ENCODE results near the gene ROR2. TPM values are rescaled to one million over a fixed set of nuclear protein-coding genes. Genes with fewer than 3 reads are reported as not detected.

The ROR2 gene
- total and polyA plus RNA-seq, 2 of the 8 experiments (the other 6 are each of a cell fraction or from before 2014, with no cell fraction given) = 2.7 to 4.3 TPM

DNA sequence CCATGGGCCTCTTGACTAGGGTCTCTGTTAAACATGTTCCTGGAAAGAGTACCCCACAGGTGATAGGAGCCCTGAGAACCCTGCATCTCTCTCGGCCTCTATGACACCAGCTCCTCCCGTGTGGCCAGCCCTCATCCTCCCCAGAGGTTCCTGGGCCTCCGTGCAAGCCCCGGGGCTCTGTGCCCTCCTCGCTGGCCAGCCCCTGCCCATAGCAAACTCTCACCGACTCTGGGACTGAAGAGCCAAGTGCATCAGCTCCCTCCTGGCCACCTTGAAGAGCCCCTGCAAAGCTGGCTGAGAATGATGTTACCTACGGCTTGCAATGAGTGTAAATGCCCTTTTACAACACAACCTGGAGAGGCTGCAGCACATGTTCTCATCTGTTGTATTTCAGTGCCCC, 224.4 kb downstream of the ROR2 start:
- CTCF ChIA-PET (ENCODE audit: partially characterized antibody) = interaction anchor here (1.0 to 5.4 kb wide), 11 partner anchors 8 to 692 kb away, joined by 3 to 20 read pairs (median 4); no protein-coding TSS in a partner anchor
- WGBS, 2 experiments (ENCODE audit: extremely low coverage in 1 of 2, insufficient coverage in 1 of 2, insufficient read length in 1 of 2, insufficient replicate concordance in 2 of 2, low coverage in 1 of 2, low lambda C conversion rate in 2 of 2, missing lambda C conversion rate in 1 of 2) = 95% methylated on average over 7 of the region's 7 CpGs; no CpG with 5 or more reads in 1 of the 2 experiments
- Histone ChIP-seq H2BK12ac (ENCODE audit: low read depth, low read length) (no peak overlapping the region), H2AFZ (ENCODE audit: low read length) (no peak overlapping the region), H3K79me2 (ENCODE audit: control insufficient read depth in 1 of 2, insufficient read depth in 2 of 2, low read length in 2 of 2) (no peaks in the 10 kb centered on the region), H4K91ac (replicated peaks; ENCODE audit: insufficient read length, low read length) (no peak overlapping the region), H3K79me1 (ENCODE audit: low read depth, low read length) (no peaks in the 10 kb centered on the region), H3K18ac (ENCODE audit: extremely low read depth, low read length) (no peak overlapping the region), H3K27me3 (replicated peaks in 1 of 4; ENCODE audit: control insufficient read depth in 3 of 4, extremely low read depth in 1 of 4, insufficient read depth in 3 of 4, low read length in 3 of 4) (no peaks in the 10 kb centered on the region), H3K14ac (ENCODE audit: insufficient read length) (no peak overlapping the region), H3K27ac (ENCODE audit: low read depth, low read length) (no peak overlapping the region), H2BK15ac (ENCODE audit: low read length) (no peak overlapping the region), H2BK120ac (replicated peaks; ENCODE audit: low read depth, low read length) (no peak overlapping the region), H3K4ac (replicated peaks; ENCODE audit: insufficient read length, low read depth, low read length) (no peak overlapping the region), H3K56ac (replicated peaks; ENCODE audit: insufficient read length, low read depth, low read length) (no peak overlapping the region), H3K9ac (replicated peaks in 1 of 4; ENCODE audit: extremely low read depth in 1 of 4, low read depth in 3 of 4, low read length in 3 of 4) (no peak overlapping the region), H3K4me2 (ENCODE audit: insufficient read depth in 1 of 2, low read depth in 2 of 2, low read length in 2 of 2) (no peak overlapping the region), H3K23ac (ENCODE audit: insufficient read length) (no peak overlapping the region), H3K9me3 (ENCODE audit: insufficient read depth in 2 of 2, low read depth in 1 of 2, low read length in 1 of 2) (no peaks in the 10 kb centered on the region; a peak in 1 of 4 replicates), H2AK5ac (ENCODE audit: low read depth, low read length) (no peak overlapping the region), H2BK5ac (ENCODE audit: low read depth, low read length) (no peak overlapping the region), H3K36me3 (ENCODE audit: control insufficient read depth in 2 of 4, insufficient read depth in 4 of 4, low read length in 3 of 4) (no peaks in the 10 kb centered on the region; a peak in 1 of 8 replicates), H3K4me3 (ENCODE audit: extremely low read depth in 1 of 4, insufficient read depth in 2 of 4, low read depth in 3 of 4, low read length in 4 of 4) (no peak overlapping the region), H4K20me1 (replicated peaks in 1 of 2; ENCODE audit: control insufficient read depth in 1 of 2, insufficient read depth in 2 of 2, low read length in 2 of 2) (no peaks in the 10 kb centered on the region), H4K5ac (ENCODE audit: insufficient read length, low read depth, low read length) (no peak overlapping the region), H3K4me1 (replicated peaks in 1 of 4; ENCODE audit: control insufficient read depth in 3 of 4, insufficient read depth in 4 of 4, low read length in 3 of 4) (peaks cover 0 to 4% (median 0%) of the 10 kb centered on the region in 4 experiments; a peak in 1 of 7 replicates), H3K23me2 (ENCODE audit: low read depth, low read length) (no peaks in the 10 kb centered on the region), H4K8ac (ENCODE audit: extremely low read depth, insufficient read depth, low read length) (no peak overlapping the region), H2BK20ac (ENCODE audit: low read length) (no peak overlapping the region)
- DNase-seq (ENCODE audit: low read depth in 1 of 2, low spot score in 2 of 2) = no peak
- POLR2A ChIA-PET (ENCODE audit: partially characterized antibody) = no interaction called here
- no peak for FAIRE-seq
- TF ChIP-seq RAD21 (IDR thresholded peaks at IDR 0.05 in 1 of 2, conservative IDR thresholded peaks at IDR 0.05 in 1 of 2; ENCODE audit: low read depth in 2 of 2, low read length in 2 of 2) = no peak
- no peak for TF ChIP-seq HDAC6 (IDR thresholded peaks at IDR 0.05; ENCODE audit: low read depth, low read length)
- no peak for TF ChIP-seq POLR2AphosphoS5 (IDR thresholded peaks at IDR 0.05; ENCODE audit: low read depth, low read length)
- TF ChIP-seq CBX8 (IDR thresholded peaks at IDR 0.05; ENCODE audit: borderline replicate concordance, low read depth, low read length) = no peak
- no peak for TF ChIP-seq KDM5A (IDR thresholded peaks at IDR 0.05; ENCODE audit: low read length)
- no peak for TF ChIP-seq CREB1 (IDR thresholded peaks at IDR 0.05)
- no peak for TF ChIP-seq PHF8 (conservative IDR thresholded peaks at IDR 0.05; ENCODE audit: low read depth, low read length)
- TF ChIP-seq, protein P1, sequence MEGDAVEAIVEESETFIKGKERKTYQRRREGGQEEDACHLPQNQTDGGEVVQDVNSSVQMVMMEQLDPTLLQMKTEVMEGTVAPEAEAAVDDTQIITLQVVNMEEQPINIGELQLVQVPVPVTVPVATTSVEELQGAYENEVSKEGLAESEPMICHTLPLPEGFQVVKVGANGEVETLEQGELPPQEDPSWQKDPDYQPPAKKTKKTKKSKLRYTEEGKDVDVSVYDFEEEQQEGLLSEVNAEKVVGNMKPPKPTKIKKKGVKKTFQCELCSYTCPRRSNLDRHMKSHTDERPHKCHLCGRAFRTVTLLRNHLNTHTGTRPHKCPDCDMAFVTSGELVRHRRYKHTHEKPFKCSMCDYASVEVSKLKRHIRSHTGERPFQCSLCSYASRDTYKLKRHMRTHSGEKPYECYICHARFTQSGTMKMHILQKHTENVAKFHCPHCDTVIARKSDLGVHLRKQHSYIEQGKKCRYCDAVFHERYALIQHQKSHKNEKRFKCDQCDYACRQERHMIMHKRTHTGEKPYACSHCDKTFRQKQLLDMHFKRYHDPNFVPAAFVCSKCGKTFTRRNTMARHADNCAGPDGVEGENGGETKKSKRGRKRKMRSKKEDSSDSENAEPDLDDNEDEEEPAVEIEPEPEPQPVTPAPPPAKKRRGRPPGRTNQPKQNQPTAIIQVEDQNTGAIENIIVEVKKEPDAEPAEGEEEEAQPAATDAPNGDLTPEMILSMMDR (IDR thresholded peaks at IDR 0.05; ENCODE audit: control extremely low read depth in 1 of 3, insufficient read depth in 1 of 3, low read depth in 1 of 3, low read length in 3 of 3) = no peak
- no peak for TF ChIP-seq RFX5 (IDR thresholded peaks at IDR 0.05; ENCODE audit: borderline replicate concordance, low read depth, low read length)
- no peak for TF ChIP-seq RNF2 (IDR thresholded peaks at IDR 0.05; ENCODE audit: borderline replicate concordance, low read depth, low read length, missing control alignments, poor library complexity, severe bottlenecking)
- TF ChIP-seq SP1 (IDR thresholded peaks at IDR 0.05; ENCODE audit: low read depth, low read length) = no peak

Data from H1 (cell line).